GM10266 (cell line): ENCODE results near the gene RIBC2.

Experiments used
- DNase-seq: peaks from one replicate; pipeline ENCODE4 v3.0.0; 2012; ENCODE audit errors: extremely low spot score
- CTCF ChIP-seq: IDR thresholded peaks from 2 replicates; pipeline ENCODE4 v1.5.1; 2012; ENCODE audit warnings: mild to moderate bottlenecking, low read depth; ENCODE audit not compliant: control insufficient read depth, insufficient read depth; ENCODE audit errors: missing control alignments

Gene RIBC2

GRCh38 chr22:45425101-45425500 lies 11.6 kb downstream of the RIBC2 start:
- TF ChIP-seq CTCF: no peak
- DNase-seq: no peak

GRCh38 chr22:45425531-45426265 lies 12.2 kb downstream of the RIBC2 start:
- DNase-seq: no peak
- no peak for TF ChIP-seq CTCF

GRCh38 chr22:45426387-45426786 lies 12.9 kb downstream of the RIBC2 start:
- no peak for DNase-seq
- no peak for TF ChIP-seq CTCF

GRCh38 chr22:45427114-45427513 lies 13.6 kb downstream of the RIBC2 start:
- no peak for DNase-seq

GRCh38 chr22:45428391-45429385 lies 15.2 kb downstream of the RIBC2 start:
- TF ChIP-seq CTCF: no peak
- no peak for DNase-seq

More at GRCh38 chr22:45427114-45427513, 13.6 kb downstream of the RIBC2 start:
- no peak for TF ChIP-seq CTCF

GRCh38 chr22:45429424-45429823 lies 15.9 kb downstream of the RIBC2 start:
- TF ChIP-seq CTCF: no peak
- DNase-seq: no peak
